Measurements from ENCODE around the gene OR2T8.

OR2T8 gene

DNA sequence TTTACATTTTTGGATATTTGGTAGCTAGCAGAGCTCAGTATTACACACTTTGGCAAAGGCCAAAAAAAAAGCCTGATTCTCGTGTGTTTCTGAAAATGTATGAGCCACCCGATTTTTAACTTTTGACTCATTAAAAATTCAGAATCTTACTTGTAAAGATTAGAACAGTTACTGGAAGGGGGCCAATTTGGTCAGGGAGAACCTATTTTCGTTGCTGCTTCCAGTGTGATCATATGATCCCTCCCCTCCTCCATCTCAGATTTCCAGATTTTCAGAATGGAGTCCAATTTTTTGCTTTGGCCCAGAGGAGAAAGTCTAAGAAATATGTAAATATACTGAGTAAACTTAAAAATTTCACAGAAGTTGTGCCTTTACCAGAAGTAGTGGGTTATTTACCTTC is 41.7 kb downstream of the OR2T8 start:
- DNase-seq, result no peak

GRCh38 chr1:247962911-247963588 is 43.0 kb downstream of the OR2T8 start:
- no peak for DNase-seq

GRCh38 chr1:247964933-247965332 is 44.9 kb downstream of the OR2T8 start, which contains the start of gene OR2AK2:
Gene OR2AK2 (plus strand): TSS chr1:247965233. CDS start chr1:247965377, 144 bp downstream.
- no peak for DNase-seq

- no peak for DNase-seq
These were observed 46.6 kb downstream of the OR2T8 start for GRCh38 chr1:247966532-247967204.

All from hypothalamus (tissue), 51 donors.